Thoracic aorta (tissue), 2 donors: ENCODE results near the gene MAST2. TPM values are rescaled to one million over a fixed set of nuclear protein-coding genes. Genes with fewer than 3 reads are reported as not detected.

ENCODE experiments used
- ATAC-seq: fragments of 150-250 bp; one replicate; pipeline ENCODE4 v1.8.0; 2017; ENCODE audit warnings: low read depth; ENCODE audit not compliant: insufficient number of reproducible peaks, low FRiP score
- DNase-seq: peaks from one replicate; pipeline ENCODE4 v3.0.0-alpha.2; 2020; ENCODE audit warnings: low spot score
- H3K27ac ChIP-seq, 2 donors: fragments of 200-600 bp; sonication (generic); 1 replicate in 1 of 2; 2 replicates in 1 of 2; pipeline ENCODE4 v1.5.1; 2016; ENCODE audit warnings: mild to moderate bottlenecking in 2 of 2, moderate library complexity in 2 of 2
- H3K27me3 ChIP-seq: fragments of 200-600 bp; sonication (generic); replicated peaks from 2 replicates; pipeline ENCODE4 v1.6.0; 2016; ENCODE audit warnings: mild to moderate bottlenecking; ENCODE audit not compliant: insufficient read depth
- H3K36me3 ChIP-seq: fragments of 200-600 bp; sonication (generic); one replicate; pipeline ENCODE4 v1.5.1; 2016
- H3K4me1 ChIP-seq, 2 donors: fragments of 200-600 bp; sonication (generic); 1 replicate in 1 of 2; 2 replicates in 1 of 2; pipeline versions ENCODE4 v1.5.1 to v1.6.0; 2016; ENCODE audit warnings: low read depth in 2 of 2, mild to moderate bottlenecking in 1 of 2; ENCODE audit not compliant: control insufficient read depth in 1 of 2
- H3K4me3 ChIP-seq: fragments of 200-600 bp; sonication (generic); 2 replicates; pipeline ENCODE4 v1.5.1; 2016; ENCODE audit warnings: mild to moderate bottlenecking
- H3K9me3 ChIP-seq: fragments of 200-600 bp; sonication (generic); 2 replicates; pipeline ENCODE4 v1.5.1; 2016
- CTCF ChIP-seq: fragments of 200-600 bp; sonication (generic); IDR thresholded peaks from one replicate; pipeline ENCODE4 v1.5.1; 2019; ENCODE audit warnings: antibody characterized with exemption
- total RNA-seq, 2 donors: library from RNA; depleted of rRNA; stranded (reverse); fragments of >200 nt; gene quantifications; one replicate each; pipeline versions ENCODE4 v1.1.0 to v1.2.3, GENCODE V29; 2016

MAST2 gene
- total RNA-seq, 2 donors from 2014 or later, result 33.6 to 61.2 TPM

DNA sequence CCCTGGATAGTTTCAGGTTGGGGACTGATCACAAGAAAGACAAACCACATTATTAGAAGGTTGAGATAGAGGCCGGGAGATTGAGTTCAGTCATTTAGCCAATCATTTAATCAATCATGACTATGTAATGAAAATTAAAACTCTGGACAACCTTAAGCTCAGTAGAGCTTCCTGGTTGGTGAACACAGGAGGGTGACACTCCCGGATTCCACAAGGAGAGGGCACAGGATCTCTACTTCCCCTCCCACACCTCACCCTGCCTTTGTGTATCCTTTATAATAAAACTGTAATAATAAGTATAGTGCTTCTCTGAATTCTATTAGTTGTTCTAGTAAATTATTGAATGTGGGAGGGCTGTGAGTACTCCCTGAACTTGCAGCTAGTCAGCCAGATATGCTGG, 178.9 kb downstream of the MAST2 start:
- Histone ChIP-seq H3K27ac (no peak overlapping the region), H3K27me3 (no peaks in the 10 kb centered on the region), H3K4me1 (no peaks in the 10 kb centered on the region), H3K36me3 (no peaks in the 10 kb centered on the region), H3K4me3 (no peak overlapping the region), H3K9me3 (no peaks in the 10 kb centered on the region)
- DNase-seq, result no peak
- ATAC-seq, result no peak
- TF ChIP-seq CTCF, result no peak

- H3K27ac ChIP-seq, result no peak overlapping the region
- no peak for TF ChIP-seq CTCF
- no peaks in the 10 kb centered on the region for H3K36me3 ChIP-seq
- H3K4me3 ChIP-seq, result no peak overlapping the region
- no peaks in the 10 kb centered on the region for H3K4me1 ChIP-seq
- H3K27me3 ChIP-seq, result no peaks in the 10 kb centered on the region
- DNase-seq (no peak), ATAC-seq (no peak)
- H3K9me3 ChIP-seq, result no peaks in the 10 kb centered on the region
Observed at GRCh38 chr1:45983967-45984366, 180.6 kb downstream of the MAST2 start.

DNA sequence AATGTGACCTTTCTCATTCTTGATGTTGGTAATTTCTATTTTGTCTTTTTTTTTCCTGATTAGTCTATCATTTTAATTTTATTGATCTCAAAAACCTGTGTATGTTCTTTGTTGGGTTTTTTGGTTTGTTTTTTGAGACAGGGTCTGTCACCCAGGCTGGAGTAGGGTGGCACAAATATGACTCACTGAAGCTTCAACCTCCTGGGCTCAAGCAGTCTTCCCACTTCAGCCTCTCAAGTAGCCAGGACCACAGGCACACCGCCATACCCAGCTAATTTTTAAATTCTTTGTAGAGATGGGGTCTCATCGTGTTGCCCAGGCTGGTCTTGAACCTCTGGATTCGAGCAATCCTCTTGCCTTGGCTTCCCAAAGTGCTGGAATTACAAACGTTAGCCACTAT, 183.8 kb downstream of the MAST2 start:
- ATAC-seq, result no peak
- no peak for DNase-seq
- no peak overlapping the region for H3K27ac ChIP-seq
- H3K4me1 ChIP-seq, result no peaks in the 10 kb centered on the region
- no peaks in the 10 kb centered on the region for H3K9me3 ChIP-seq
- no peak for TF ChIP-seq CTCF
- H3K4me3 ChIP-seq, result no peak overlapping the region
- H3K36me3 ChIP-seq, result no peaks in the 10 kb centered on the region
- H3K27me3 ChIP-seq, result no peaks in the 10 kb centered on the region

GRCh38 chr1:45989249-45989648, 185.8 kb downstream of the MAST2 start:
- no peak overlapping the region for H3K27ac ChIP-seq

GRCh38 chr1:45994423-45994822, 191.0 kb downstream of the MAST2 start:
- Histone ChIP-seq H3K4me1 (no peaks in the 10 kb centered on the region), H3K9me3 (no peaks in the 10 kb centered on the region), H3K27me3 (no peaks in the 10 kb centered on the region), H3K27ac (no peak overlapping the region), H3K4me3 (no peak overlapping the region), H3K36me3 (no peaks in the 10 kb centered on the region)
- TF ChIP-seq CTCF, result no peak
- DNase-seq (no peak), ATAC-seq (no peak)

More at GRCh38 chr1:45989249-45989648, 185.8 kb downstream of the MAST2 start:
- Histone ChIP-seq H3K4me3 (no peak overlapping the region), H3K36me3 (no peaks in the 10 kb centered on the region), H3K9me3 (no peaks in the 10 kb centered on the region), H3K27me3 (no peaks in the 10 kb centered on the region), H3K4me1 (no peaks in the 10 kb centered on the region)
- ATAC-seq (no peak), DNase-seq (no peak)
- TF ChIP-seq CTCF, result no peak
